K562 (cell line): ENCODE results near the gene ATP5F1D. TPM values are rescaled to one million over a fixed set of nuclear protein-coding genes. Genes with fewer than 3 reads are reported as not detected.

ENCODE experiments used
- ATF6 ChIP-seq: sonication (generic); formaldehyde crosslinking; IDR thresholded peaks from 2 replicates; pipeline ENCODE4 v1.4.0; 2020; ENCODE audit warnings: mild to moderate bottlenecking, missing genetic modification reagents
- CLOCK ChIP-seq: fragments of 250-450 bp; sonication (Bioruptor Pico); IDR thresholded peaks from 2 replicates; pipeline ENCODE4 v1.4.0; 2020; ENCODE audit warnings: mild to moderate bottlenecking, moderate library complexity, borderline replicate concordance
- DDX20 ChIP-seq: fragments of 450-650 bp; IDR thresholded peaks from 2 replicates; pipeline ENCODE4 v1.6.1; 2016; ENCODE audit warnings: missing genetic modification characterization, low read depth, mild to moderate bottlenecking, missing compliant biosample characterization, moderate library complexity
- DIDO1 ChIP-seq: fragments of 450-650 bp; IDR thresholded peaks from 2 replicates; pipeline ENCODE4 v1.6.1; 2016; ENCODE audit warnings: low read depth, missing biosample characterization, missing genetic modification characterization
- MAFF ChIP-seq: IDR thresholded peaks from 2 replicates; pipeline ENCODE4 v1.6.1; 2012; ENCODE audit warnings: low read length, improper control_type of control experiment
- SMARCC2 ChIP-seq: fragments of 450-650 bp; IDR thresholded peaks from 2 replicates; pipeline ENCODE4 v1.6.1; 2017; ENCODE audit warnings: antibody characterized with exemption, moderate library complexity, mild to moderate bottlenecking, low read depth
- STAT6 ChIP-seq: sonication (generic); formaldehyde crosslinking; IDR thresholded peaks from 2 replicates; pipeline ENCODE4 v1.8.1; 2023; ENCODE audit warnings: mild to moderate bottlenecking, missing genetic modification reagents
- VEZF1 ChIP-seq: fragments of 200-800 bp; sonication (Bioruptor generic); IDR thresholded peaks from 2 replicates; pipeline ENCODE4 v1.6.1; 2017; ENCODE audit warnings: missing genetic modification characterization, missing compliant biosample characterization
- ZBED1 ChIP-seq: IDR thresholded peaks from 2 replicates; pipeline ENCODE4 v1.6.1; 2014
- ZBTB5 ChIP-seq: fragments of 450-650 bp; IDR thresholded peaks from 2 replicates; pipeline ENCODE4 v1.6.1; 2017; ENCODE audit warnings: antibody characterized with exemption
- ZC3H8 ChIP-seq: fragments of 450-650 bp; IDR thresholded peaks from 2 replicates; pipeline ENCODE4 v1.6.1; 2017
- ZNF232 ChIP-seq: sonication (generic); formaldehyde crosslinking; IDR thresholded peaks from 2 replicates; pipeline ENCODE4 v1.8.0; 2022; ENCODE audit warnings: mild to moderate bottlenecking, missing genetic modification reagents
- ZNF324 ChIP-seq: fragments of 250-450 bp; sonication (Bioruptor Pico); IDR thresholded peaks from 2 replicates; pipeline ENCODE4 v1.4.0; 2020; ENCODE audit warnings: mild to moderate bottlenecking
- polyA plus RNA-seq, 8 experiments: library from polyadenylated mRNA; depleted of rRNA in 4 of 8; stranded (reverse) in 5 of 8; unstranded in 3 of 8; fragments of >200 nt; fragmentation: Nextera tagmentation in 2 of 8; fragmentation: Illumina TruSeq in 1 of 8; extraction: Ambion mirVana in 2 of 8; extraction: Trizol in 1 of 8; gene quantifications; 2 replicates each; pipeline versions ENCODE4 v1.2.1 to v1.2.3, GENCODE V29; 2011 to 2014; ENCODE audit warnings: inconsistent platforms in 1 of 8, missing spikeins in 1 of 8
- total RNA-seq, 7 experiments: library from RNA; depleted of rRNA in 6 of 7; stranded (reverse); fragments of >200 nt in 6 of 7; fragmentation: Illumina TruSeq in 2 of 7; extraction: Trizol in 2 of 7; gene quantifications; 2 replicates each; pipeline versions ENCODE4 v1.2.1 to v1.2.3, GENCODE V29; 2011 to 2021; ENCODE audit warnings: low replicate concordance in 1 of 7

Gene ATP5F1D
- total and polyA plus RNA-seq, 9 of the 15 experiments (the other 6 are each of a cell fraction or from before 2014, with no cell fraction given), result 3.9 to 409 (median 36.8) TPM

GRCh38 chr19:1249298-1249989 lies 7.9 kb downstream of the ATP5F1D start (continued):
- no peak for TF ChIP-seq ZBTB5
- peak; percentile 70 for TF ChIP-seq VEZF1 (CRISPR knock-in tag)
- TF ChIP-seq CLOCK (CRISPR knock-in tag), result no peak
- TF ChIP-seq ZC3H8, result no peak
- TF ChIP-seq ZNF324, result no peak
- no peak for TF ChIP-seq DIDO1 (tag)
- TF ChIP-seq ATF6, result no peak
- no peak for TF ChIP-seq ZBED1
- no peak for TF ChIP-seq DDX20
- TF ChIP-seq STAT6 (CRISPR knock-in tag), result 0 out of 2 replicates have a peak, but pooled peaks have one; percentile 17
- no peak for TF ChIP-seq SMARCC2
- TF ChIP-seq ZNF232 (CRISPR knock-in tag), result no peak
- no peak for TF ChIP-seq MAFF
